GM19025 (cell line): ENCODE measurements around the gene SNX27.
"Not testable (repeated sequence)": the region's sequence is repeated elsewhere in the genome, so short reads cannot be mapped to it uniquely, and the experiment has no call there.

Experiments used
- ATAC-seq: cut with Tn5 transposase; IDR thresholded peaks from one replicate; pipeline ENCODE4 v1.9.1; 2021; ENCODE audit warnings: mild to moderate bottlenecking, low read depth, moderate library complexity; ENCODE audit not compliant: unreplicated experiment

SNX27 gene

DNA sequence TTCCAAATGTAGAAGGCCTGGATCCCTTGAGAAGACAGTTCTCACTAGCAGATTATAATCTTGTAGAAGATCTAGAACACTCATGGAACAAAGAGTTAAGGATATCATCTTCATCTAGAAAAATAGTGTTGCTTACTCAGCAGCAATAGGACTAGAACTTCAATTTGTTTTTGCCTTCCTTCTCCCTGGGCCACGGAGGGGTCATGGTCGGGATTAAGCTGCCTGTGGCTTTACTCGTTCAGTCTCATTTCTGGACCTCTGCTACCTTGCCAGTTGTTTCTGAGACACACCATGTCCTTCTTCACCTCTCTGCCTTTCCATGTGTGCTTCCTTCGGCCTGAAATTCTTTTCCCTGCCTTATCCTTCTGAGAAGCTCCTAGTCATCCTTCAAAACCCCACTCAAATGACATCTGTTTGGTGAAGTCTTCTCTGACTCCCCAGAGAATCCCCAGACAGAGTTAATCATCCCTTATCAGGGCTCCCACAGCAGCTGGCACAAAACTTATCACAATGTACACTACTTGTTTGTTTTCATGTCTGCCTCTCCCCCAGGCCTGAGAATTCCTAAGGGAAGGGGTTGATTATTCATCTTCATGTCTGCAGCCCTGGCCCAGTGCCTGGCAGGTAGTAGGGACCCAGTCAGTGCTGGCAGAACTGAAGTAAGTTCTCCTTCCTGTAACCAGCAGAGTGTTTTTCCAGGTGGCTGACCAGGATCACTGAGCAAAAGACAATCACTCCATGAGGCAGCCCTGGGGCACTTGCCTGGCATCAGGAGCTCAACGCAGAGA, 15.5 kb upstream of the SNX27 start:
- ATAC-seq, result no peak

DNA sequence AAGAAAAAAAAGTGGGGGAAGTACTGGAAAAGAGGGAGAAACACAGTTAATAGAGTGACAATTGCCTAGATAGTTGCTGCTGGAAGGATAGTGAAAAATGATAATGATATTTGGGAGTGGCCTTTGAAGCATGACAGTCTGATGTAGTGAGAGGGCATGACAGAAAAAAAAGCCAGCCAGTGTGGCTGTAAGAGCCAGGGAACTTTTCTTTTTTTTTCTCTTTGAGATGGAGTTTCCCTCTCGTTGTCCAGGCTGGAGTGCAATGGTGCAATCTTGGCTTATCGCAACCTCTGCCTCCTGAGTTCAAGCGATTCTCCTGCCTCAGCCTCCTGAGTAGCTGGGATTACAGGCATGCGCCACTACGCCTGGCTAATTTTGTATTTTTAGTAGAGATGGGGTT, 9.3 kb upstream of the SNX27 start:
- not testable (repeated sequence) for ATAC-seq

DNA sequence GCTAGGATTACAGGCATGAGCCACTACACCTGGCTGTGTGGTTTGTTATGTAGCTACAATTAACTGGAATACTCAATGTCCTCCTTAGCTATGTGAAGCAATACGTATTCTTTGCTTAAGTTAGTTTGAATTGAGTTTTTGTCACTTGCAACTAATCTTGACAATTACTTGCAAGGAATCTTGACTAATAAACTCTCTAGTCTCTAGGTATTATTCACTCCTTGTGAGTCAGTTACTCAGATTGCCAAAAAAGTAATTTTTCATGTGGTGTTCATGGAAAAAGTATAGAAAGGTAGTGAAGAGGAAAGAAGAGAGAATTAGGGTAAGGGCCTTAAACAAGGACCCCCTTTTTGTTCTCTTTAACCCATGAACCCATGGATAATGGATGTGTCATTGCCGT, 7.6 kb upstream of the SNX27 start:
- no peak for ATAC-seq

DNA sequence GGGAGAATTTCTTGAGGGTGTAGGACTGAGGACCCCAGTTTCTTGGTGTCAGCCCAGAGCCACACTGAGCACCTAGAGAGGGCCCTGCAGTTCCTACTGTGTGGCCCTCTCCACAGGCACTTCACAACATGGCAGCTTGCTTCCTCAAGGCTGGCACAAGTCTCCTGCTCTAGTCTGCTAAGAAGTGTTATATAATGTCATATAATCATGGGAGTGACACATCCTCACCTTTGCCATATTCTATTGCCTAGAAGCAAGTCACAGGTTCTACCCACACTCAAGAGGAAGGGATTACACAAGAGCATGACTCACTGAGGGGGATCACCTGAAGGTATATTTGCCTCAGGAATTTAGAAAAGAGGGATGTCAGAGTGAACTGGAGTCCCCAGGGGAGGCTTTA, 5.5 kb upstream of the SNX27 start:
- ATAC-seq, result no peak

DNA sequence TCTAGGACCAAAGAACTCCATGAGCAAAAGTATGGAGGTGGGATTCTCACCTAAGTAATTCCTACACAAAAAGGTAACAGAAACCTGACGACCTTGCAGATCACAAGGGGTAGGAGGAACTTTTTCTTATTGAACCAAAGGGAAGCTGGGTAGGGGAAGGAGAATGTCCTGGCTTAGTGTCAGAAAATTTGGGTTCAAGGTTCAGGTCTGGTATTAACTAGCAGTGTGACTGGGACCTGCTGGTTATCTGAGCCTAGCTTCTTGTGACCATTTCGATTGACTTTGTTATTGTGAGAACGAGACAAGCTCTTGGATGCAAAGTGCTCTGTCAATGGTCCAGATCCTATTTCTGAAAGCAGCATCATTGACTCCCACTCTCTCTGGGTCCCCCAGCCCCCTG, 5.0 kb upstream of the SNX27 start:
- ATAC-seq, result no peak

DNA sequence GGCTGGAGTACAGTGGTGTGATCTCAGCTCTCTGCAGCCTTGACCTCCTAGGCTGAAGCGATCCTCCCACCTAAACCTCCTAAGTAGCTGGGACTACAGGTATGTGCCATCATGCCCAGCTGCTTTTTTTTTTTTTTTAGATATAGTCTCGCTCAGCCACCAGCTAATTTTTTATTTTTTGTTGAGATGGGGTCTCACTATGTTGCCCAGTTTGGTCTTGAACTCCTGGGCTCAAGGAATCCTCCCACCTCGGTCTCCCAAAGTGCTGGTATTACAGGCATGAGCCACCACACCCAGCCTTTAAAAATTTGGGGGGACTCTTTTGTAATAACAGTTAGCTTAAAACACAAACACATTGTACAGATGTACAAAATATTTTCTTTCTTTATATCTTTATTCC, 1.7 kb upstream of the SNX27 start:
- no peak for ATAC-seq

DNA sequence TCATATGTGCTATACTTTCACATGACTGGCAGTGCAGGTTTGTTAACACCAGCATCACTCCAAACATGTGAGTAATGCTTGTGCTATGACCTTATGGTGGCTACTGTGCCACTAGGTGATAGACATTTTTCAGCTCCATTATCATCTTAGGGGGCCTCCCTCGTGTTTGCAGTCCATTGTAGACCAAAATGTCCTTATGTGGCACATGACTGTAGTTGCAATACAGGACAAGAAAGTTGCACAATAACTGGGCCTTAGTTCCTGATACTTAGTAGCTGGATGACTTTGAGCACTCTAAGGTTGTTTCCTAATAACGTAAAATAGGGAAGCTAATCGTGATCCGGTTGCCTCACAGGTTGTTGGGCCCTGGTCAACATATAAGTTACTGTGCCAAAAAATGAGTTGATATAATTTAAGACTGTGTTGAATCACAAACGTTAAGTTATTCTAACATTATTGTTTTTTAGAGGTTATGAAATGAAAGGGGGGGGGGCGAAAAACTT, 511 bp upstream of the SNX27 start:
- ATAC-seq, result no peak

DNA sequence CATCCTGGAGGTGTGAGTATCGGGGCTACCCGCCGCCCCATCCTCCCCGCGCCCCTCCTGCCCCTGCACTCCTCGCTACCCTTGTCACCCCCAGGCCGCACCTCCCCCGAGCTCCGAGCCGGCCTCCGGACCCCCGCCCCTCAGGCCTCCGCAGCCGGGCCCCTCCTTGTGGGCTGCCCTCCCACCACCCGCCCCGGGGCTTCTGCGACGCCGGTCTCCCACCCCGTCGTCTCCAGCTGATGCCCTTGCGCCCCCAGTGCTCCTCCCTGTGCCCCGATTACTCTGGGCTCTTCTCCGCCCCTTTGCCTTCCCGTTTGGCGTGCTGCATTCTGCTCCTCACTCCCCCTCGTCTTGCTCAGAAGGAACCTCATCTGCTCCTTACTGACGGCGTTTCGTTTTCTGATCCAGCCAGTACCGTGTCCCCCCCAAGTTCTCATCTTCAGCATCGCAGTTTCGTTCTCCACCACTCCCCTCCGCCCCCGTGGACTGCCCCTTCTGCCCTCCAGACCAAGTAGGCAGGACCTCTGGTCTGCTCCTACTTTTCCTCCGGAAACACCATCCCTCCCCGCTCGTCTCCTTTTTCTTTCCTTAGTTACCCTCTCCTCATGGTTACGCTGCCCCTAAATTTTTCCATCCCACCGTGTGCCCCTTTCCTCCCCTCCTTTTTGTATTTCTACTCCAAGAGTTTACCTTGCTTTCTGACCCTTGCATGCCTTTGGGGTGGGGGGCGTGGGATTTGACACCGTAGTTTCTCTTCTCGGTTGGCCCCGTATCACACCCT, 841 bp downstream of the SNX27 start:
- peak; percentile 3 for ATAC-seq

DNA sequence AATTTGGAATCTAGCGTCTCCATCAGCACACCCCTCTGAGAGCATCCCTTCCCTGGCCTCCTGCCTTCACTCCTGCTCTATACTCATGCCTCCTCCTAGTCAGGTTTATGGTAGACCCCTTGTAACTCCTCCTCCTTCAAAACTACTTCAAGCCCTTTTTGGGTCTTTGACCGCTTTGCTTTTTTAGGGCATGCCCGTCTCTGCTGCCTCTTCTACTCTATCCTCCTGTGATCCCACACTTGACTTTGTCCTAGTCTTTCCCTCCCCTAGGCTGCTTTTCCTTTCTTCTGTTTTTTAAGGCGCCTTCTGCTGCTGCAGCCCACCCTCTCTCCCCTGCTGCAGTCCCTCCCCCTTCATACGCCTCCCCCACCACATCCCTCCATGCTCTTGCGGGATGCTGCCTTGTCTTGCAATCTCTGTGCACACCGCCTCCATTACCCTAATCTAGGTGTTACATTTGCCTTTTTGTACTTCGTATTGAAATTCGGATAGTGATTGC, 1.5 kb downstream of the SNX27 start:
- ATAC-seq, result no peak

DNA sequence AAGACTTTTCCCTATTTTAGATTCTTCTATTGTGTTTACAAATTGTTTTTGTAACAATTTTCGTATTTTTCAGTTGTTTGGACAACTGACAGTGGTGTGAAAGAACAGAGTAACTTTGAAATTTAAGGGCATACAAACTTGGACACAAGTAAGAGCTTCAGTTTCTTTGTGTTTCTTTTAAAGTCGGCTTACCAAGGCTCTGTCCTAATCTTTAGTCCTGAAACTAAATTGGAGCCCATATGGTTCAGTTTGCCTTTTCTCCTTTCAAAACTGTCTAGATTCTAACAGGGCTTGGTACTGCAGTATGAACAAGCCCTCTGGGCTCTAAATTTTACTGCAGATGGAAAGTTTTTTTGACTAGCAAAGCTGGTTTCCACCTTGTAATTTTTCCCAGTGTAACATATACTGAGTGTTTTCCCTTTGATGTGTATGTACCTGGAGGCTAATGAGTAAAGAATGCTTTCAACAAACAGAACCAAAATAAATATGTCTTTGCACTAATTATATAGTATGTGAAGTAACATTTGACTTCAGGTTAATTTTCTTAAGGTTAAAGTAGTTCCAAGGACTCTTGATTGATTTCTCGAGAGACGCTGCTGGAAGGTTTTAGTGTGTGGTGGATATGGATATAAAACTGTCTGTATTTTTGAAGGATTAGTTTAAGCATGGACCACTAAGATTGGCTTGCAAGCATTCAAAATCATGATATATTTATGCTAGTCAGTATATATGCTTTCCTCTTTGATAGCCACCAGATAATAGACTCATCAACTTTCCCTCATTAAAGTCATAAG, 4.1 kb downstream of the SNX27 start:
- no peak for ATAC-seq

DNA sequence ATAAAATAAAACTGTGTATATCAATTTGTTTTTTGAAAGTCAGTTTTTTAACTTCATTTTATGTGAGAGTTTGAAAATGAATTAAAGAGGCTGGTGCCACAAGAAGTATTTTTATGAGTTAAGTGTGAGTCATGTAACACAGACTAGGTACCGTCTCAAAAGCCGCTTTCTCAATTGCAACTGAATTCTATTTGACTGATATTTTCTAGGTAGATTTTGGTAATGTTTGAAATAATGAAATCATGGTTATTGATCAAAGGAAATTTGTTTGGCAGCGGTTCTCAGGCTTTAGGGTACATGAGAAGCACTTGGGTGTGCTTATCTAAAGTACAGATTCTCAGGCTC, 4.6 kb downstream of the SNX27 start:
- ATAC-seq, result no peak

DNA sequence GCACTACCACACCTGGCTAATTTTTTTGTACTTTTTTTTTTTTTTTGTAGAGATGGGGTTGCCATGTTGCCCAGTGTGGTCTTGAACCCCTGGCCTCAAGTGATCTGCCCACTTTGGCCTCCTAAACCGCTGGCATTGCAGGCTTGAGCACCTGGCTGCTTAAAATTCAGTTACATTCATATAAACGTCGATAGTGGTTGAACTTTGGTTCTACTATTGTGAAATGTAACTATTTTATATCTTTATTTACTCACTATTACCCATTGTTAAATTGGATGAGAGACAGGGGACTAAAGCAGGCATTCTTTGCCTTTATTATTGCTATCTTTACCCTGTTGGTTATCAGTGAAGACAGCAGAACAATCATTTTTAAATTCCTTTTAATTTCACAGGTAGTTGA, 6.2 kb downstream of the SNX27 start:
- no peak for ATAC-seq

DNA sequence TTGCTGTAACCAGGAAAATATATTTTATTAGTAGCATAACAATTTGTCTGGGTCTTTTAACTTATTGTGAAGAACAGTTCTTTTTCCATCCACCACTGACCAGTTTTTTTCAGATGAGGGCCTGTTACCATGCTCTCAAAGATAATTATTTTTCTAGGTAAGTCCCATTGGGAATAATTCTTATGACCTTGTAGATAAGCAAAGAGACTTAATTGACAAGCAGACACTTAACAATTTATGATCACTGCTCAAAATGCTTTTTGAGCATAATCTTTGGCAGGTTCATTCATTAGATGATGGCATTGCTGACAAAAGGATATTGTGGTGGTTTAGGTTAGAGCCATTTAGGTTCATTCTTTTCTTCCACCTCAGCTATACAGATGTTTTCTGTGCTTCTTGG, 6.6 kb downstream of the SNX27 start:
- ATAC-seq, result no peak

DNA sequence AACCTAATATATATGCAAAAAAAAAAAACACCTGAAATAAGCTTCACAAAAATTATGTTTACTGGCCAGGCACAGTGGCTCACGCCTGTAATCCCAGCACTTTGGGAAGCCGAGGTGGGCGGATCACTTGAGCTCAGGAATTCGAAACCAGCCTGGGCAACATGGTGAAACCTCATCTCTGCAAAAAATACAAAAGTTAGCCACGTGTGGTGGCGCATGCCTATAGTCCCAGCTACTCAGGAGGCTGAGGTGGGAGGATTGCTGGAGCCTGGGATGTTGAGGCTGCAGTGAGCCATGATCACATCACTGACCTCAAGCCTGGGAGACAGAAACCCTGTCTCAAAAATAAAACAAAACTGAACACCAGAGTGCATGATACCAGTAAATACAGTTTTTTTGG, 7.1 kb downstream of the SNX27 start:
- not testable (repeated sequence) for ATAC-seq

DNA sequence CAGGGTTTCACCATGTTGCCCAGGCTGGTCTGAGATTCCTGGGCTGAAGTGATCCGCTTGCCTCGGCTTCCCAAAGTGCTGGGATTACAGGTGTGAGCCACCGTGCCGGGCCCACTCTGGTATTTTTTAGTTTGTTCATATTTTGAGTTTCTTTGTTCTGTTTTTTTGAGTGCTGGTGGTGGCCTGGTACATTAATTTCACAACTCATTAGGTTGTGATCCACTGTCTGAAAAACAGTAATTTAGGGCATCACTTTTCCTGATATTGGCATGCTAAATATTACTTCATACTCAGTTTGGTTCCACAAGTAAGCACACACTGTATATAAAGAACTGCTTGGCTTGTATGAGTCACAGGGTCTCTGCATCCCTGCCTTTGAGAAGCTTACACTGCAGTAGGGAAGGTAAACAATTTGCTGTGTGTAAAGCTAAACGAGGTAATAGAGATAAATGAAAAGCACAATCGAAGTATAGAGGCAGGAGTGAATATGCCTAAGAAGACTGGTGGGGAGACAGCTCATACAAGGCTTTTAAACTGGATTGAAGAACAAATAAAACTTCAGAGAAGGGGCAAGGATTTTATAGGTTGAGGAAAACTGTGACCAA, 7.7 kb downstream of the SNX27 start:
- ATAC-seq, result no peak

DNA sequence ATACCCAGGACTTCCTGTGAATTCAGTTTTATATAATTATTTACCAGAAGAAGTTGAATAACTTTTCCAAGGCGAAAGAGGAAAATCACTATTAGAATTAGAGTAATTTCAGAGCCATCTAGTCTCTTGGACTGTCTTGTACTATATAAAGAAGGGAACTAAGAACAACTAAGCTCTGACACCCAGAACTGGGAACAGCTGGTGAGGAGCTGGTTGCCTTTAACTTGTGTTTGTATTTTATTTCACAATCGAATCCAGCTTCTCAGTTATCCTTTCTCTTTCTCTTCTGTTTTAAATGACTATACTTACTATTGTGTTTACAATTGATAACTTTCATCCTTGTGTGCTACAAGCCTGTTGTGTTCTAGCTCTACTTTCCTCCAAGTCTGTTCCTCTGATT, 8.4 kb downstream of the SNX27 start:
- ATAC-seq, result no peak

DNA sequence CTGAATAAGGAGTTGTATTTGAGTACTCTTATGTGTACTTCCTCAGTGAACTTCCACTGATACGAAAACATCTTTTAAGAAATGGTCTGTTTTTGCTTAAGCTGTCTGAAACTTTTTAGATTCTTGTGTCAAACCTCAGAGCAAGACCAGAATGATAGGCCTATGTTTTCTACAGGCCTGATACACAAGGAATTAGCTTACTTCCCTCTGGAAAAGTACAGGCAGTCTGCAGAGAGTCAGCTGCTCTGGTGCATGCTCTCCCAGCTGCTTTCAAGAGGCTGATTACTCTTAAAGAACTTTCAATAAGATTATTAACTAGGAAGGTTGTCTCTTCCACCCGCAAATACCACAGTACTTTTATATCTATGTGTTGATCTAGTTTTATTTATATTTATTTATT, 9.5 kb downstream of the SNX27 start:
- no peak for ATAC-seq

DNA sequence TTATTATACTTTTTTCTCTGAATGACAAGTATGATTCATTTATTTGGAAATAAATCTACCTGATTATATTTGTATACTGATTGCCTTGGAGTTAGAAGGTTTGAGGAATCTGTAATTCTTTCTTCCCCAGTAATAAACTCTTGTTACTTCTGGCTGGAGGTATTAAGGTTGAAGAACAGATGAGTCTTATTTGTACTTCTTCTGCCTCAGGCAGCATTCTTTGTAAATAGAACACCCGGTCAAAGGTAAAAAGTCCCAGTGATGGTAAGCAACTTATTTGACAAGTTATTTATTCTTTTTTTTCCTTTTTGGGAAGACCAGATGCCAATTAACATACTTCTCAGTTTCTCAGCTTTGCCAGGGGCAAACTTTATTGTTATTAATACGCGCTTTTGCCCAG, 12.9 kb downstream of the SNX27 start:
- no peak for ATAC-seq

DNA sequence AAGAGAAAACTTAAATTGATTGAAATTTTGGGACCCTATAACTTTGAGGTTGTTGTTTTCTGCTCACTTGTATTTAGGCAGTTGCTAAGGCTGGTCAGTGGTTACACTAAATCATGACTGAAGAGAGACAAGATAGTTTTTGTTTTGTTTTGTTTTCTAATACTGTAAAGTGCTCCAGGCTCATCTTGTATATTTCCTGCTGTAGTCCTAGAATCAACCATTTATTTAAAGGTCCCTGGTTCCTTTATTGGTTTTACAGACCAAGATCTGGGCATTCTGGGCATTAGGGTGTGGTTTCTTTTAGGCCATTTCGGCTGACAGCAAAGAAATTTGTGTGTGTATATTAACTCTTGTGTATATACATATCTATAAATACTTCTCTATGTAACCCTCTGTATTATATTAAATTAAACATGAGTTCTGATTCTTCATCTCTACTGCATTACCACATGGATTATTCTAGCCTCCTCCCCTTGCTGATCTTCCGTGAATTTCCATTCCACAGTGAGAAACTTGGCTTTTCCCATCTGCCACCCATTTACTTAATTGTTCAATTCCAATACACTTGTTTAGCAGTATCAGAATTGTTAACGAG, 15.0 kb downstream of the SNX27 start:
- no peak for ATAC-seq

DNA sequence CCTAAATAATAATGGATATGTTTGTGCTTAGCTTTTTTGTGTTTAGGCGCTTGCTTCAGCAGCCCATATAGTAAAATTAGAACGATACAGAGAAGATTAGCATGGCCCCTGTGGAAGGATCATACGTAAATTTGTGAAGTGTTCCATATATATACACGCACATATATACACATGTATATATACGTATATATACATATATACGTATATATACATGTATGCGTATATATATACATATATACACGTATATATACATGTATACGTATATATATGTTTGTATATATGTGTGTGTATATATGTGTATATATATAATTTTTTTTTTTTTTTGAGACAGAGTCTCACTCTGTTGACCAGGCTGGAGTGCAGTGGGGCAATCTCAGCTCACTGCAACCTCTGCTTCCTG, 17.4 kb downstream of the SNX27 start:
- no peak for ATAC-seq
